CD14-positive monocyte (primary cell): ENCODE results near the gene CLRN3. TPM values are rescaled to one million over a fixed set of nuclear protein-coding genes. Genes with fewer than 3 reads are reported as not detected.
A peak's percentile ranks its signal among the peaks of the same experiment; 100 is the strongest.

Source experiments
- DNase-seq, 3 donors: peaks; one replicate each; pipeline ENCODE4 v3.0.0-alpha.2; 2011 to 2022
- H2AFZ ChIP-seq: 2 replicates; pipeline ENCODE4 v1.6.0; 2012; ENCODE audit warnings: mild to moderate bottlenecking, low read depth, low read length, inconsistent platforms; ENCODE audit not compliant: insufficient read depth, poor library complexity, severe bottlenecking
- H3K27ac ChIP-seq, 2 donors: 1 replicate in 1 of 2; 2 replicates in 1 of 2; pipeline ENCODE4 v1.5.1; 2012 to 2013; ENCODE audit warnings: low read length in 2 of 2, control low read depth in 1 of 2, inconsistent platforms in 1 of 2, low read depth in 1 of 2, mild to moderate bottlenecking in 1 of 2
- H3K27me3 ChIP-seq, 2 donors: one replicate each; pipeline versions ENCODE4 v1.6.0 to v1.6.1; 2011 to 2013; ENCODE audit warnings: low read length in 2 of 2; ENCODE audit not compliant: control insufficient read depth in 2 of 2, insufficient read depth in 2 of 2
- H3K36me3 ChIP-seq, 2 donors: replicated peaks in 1 of 2; 1 replicate in 1 of 2; 2 replicates in 1 of 2; pipeline versions ENCODE4 v1.5.1 to v1.6.1; 2012 to 2013; ENCODE audit warnings: low read length in 2 of 2, control low read depth in 1 of 2, inconsistent platforms in 1 of 2, mild to moderate bottlenecking in 1 of 2; ENCODE audit not compliant: insufficient read depth in 2 of 2, control insufficient read depth in 1 of 2
- H3K4me1 ChIP-seq, 2 donors: 1 replicate in 1 of 2; 2 replicates in 1 of 2; pipeline versions ENCODE4 v1.5.1 to v1.6.1; 2012 to 2013; ENCODE audit warnings: low read length in 2 of 2, control low read depth in 1 of 2, inconsistent platforms in 1 of 2, mild to moderate bottlenecking in 1 of 2, moderate library complexity in 1 of 2; ENCODE audit not compliant: insufficient read depth in 2 of 2, control insufficient read depth in 1 of 2
- H3K4me2 ChIP-seq: replicated peaks from 2 replicates; pipeline ENCODE3; 2012; ENCODE audit warnings: low read length, moderate library complexity, mild to moderate bottlenecking; ENCODE audit not compliant: poor library complexity, severe bottlenecking; ENCODE audit errors: extremely low read depth
- H3K4me3 ChIP-seq, 3 experiments: fragments of 200-600 bp in 1 of 3; sonication (generic) in 1 of 3; replicated peaks in 1 of 3; 1 replicate in 2 of 3; 2 replicates in 1 of 3; pipeline ENCODE4 v1.5.1; 2011 to 2013; ENCODE audit warnings: low read length in 3 of 3, mild to moderate bottlenecking in 3 of 3, control low read depth in 2 of 3, low read depth in 2 of 3, inconsistent platforms in 1 of 3, moderate library complexity in 1 of 3
- H3K79me2 ChIP-seq: 2 replicates; pipeline ENCODE4 v1.6.0; 2012; ENCODE audit warnings: mild to moderate bottlenecking, control low read depth, inconsistent platforms, low read length, moderate library complexity; ENCODE audit not compliant: insufficient read depth
- H3K9ac ChIP-seq: 2 replicates; pipeline ENCODE4 v1.6.0; 2017; ENCODE audit warnings: low read length, mild to moderate bottlenecking; ENCODE audit not compliant: insufficient read depth, poor library complexity, severe bottlenecking
- H3K9me3 ChIP-seq, 2 donors: replicated peaks in 1 of 2; 1 replicate in 1 of 2; 2 replicates in 1 of 2; pipeline versions ENCODE4 v1.5.1 to v1.6.1; 2012 to 2013; ENCODE audit warnings: low read length in 2 of 2, control low read depth in 1 of 2; ENCODE audit not compliant: control insufficient read depth in 1 of 2, insufficient read depth in 1 of 2
- H4K20me1 ChIP-seq: 2 replicates; pipeline ENCODE4 v1.6.0; 2012; ENCODE audit warnings: mild to moderate bottlenecking, low read length, control low read depth, moderate library complexity; ENCODE audit not compliant: insufficient read depth
- H3K27ac Mint-ChIP-seq, 7 donors: one replicate each; pipeline ENCODE4 v1.8.0; 2020; ENCODE audit warnings: mild to moderate bottlenecking in 7 of 7, mixed read lengths in 7 of 7, moderate library complexity in 6 of 7, inconsistent platforms in 2 of 7
- H3K27me3 Mint-ChIP-seq, 3 donors: one replicate each; pipeline ENCODE4 v1.8.0; 2021 to 2022; ENCODE audit warnings: low read depth in 3 of 3, mild to moderate bottlenecking in 3 of 3, mixed read lengths in 3 of 3, moderate library complexity in 3 of 3, inconsistent platforms in 1 of 3
- H3K36me3 Mint-ChIP-seq, 2 donors: one replicate each; pipeline ENCODE4 v1.8.0; 2020; ENCODE audit warnings: mixed read lengths in 2 of 2, inconsistent platforms in 1 of 2, mild to moderate bottlenecking in 1 of 2
- H3K4me1 Mint-ChIP-seq: one replicate; pipeline ENCODE4 v1.8.0; 2020; ENCODE audit warnings: mild to moderate bottlenecking, mixed read lengths
- H3K4me3 Mint-ChIP-seq, 2 donors: one replicate each; pipeline ENCODE4 v1.8.0; 2020; ENCODE audit warnings: mild to moderate bottlenecking in 2 of 2, mixed read lengths in 2 of 2, moderate library complexity in 1 of 2
- H3K9me3 Mint-ChIP-seq, 7 donors: one replicate each; pipeline ENCODE4 v1.8.0; 2020 to 2022; ENCODE audit warnings: mixed read lengths in 7 of 7, mild to moderate bottlenecking in 6 of 7, moderate library complexity in 6 of 7, inconsistent platforms in 2 of 7
- CTCF ChIP-seq: fragments of 200-600 bp; IDR thresholded peaks from one replicate; pipeline ENCODE4 v1.8.0; 2022; ENCODE audit warnings: antibody characterized with exemption, mild to moderate bottlenecking
- WGBS: methylation state at CpG from one replicate; pipeline ENCODE4 v1.1.5; 2013; ENCODE audit warnings: missing lambda C conversion rate; ENCODE audit not compliant: insufficient coverage; 5-methylcytosine and 5-hydroxymethylcytosine counted together
- intact Hi-C, 2 donors: fragments of 100-400 bp; cut with micrococcal nuclease; formaldehyde crosslinking; loops; one replicate each; pipeline versions ENCODE4 v1.15.0 to v1.15.1; 2023
- polyA plus RNA-seq, 3 donors: library from polyadenylated mRNA; depleted of rRNA in 1 of 3; unstranded in 2 of 3; stranded (reverse) in 1 of 3; fragments of 300-500 nt in 2 of 3; fragments of >200 nt in 1 of 3; fragmentation: Illumina TruSeq in 2 of 3; gene quantifications; 1 replicate in 2 of 3; 2 replicates in 1 of 3; pipeline ENCODE4 v1.2.3, GENCODE V29; 2012 to 2021

The CLRN3 gene
- polyA plus RNA-seq, 3 donors, result 0.16 TPM; not detected in 2

DNA sequence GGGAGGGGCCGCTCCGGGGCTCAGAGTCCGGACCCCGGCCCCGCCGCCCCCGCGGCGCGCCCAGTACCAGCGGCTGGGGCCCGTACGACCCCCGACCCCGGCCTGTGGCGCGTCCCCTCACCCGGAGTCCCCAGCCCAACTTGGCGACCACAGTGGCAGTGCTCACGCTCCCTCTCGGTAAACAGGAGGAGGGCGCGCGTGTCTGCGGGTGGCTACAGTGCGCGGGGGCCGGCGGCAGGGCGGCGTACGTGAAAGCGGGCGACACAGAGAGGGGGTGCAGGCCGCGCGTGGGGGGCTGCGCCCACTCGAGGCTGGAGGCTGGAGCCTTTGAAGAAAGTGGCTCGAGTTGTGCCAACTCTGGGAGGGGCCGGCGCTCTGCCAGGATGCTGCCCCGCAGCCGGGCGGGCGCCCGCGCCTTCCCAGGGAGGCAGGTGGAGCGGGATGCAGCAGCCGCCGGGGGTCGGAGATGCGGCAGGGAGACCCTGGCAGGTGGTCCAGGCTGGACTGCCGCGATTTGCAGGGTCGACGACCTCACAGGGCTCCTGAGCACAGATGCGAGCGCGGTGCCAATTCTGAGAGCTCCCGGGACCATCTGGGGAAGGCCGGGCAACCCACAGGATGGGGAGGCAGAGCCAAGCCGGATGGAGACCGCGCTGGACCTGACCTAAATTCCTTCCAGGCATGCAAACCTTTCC lies 14.8 kb upstream of the CLRN3 start:
- Histone ChIP-seq H3K79me2 (peaks cover 53% of the 10 kb centered on the region), H3K36me3 (peaks cover 0 to 8% of the 10 kb centered on the region in 2 donors), H3K4me3 (peak overlapping the region; percentile 63 to 88 (median 79)), H3K4me2 (peak overlapping the region; percentile 97), H3K9me3 (no peaks in the 10 kb centered on the region), H4K20me1 (peaks cover 45% of the 10 kb centered on the region), H2AFZ (peak overlapping the region; percentile 91), H3K9ac (peak overlapping the region; percentile 83), H3K4me1 (peaks cover 35 to 41% of the 10 kb centered on the region in 2 donors), H3K27me3 (no peaks in the 10 kb centered on the region), H3K27ac (peak overlapping the region in 1 of 2 donors; percentile 69)
- DNase-seq, result peak in 1 of 3 donors; percentile 30
- TF ChIP-seq CTCF, result no peak
- intact Hi-C loops, result loop anchor here (1.0 to 10.0 kb wide), 5 partner anchors 85 to 247 kb away; no protein-coding TSS in a partner anchor
- Mint-ChIP-seq H3K27me3 (peaks cover 0 to 5% (median 4%) of the 10 kb centered on the region in 3 donors), H3K4me1 (peaks cover 54% of the 10 kb centered on the region), H3K9me3 (no peaks in the 10 kb centered on the region), H3K36me3 (peaks cover 19 to 28% of the 10 kb centered on the region in 2 donors), H3K4me3 (peak overlapping the region; percentile 81 to 90), H3K27ac (peak overlapping the region in 5 of 7 donors; percentile 5 to 77 (median 36))
- WGBS, result under 1% methylated on average over 62 of the region's 65 CpGs

DNA sequence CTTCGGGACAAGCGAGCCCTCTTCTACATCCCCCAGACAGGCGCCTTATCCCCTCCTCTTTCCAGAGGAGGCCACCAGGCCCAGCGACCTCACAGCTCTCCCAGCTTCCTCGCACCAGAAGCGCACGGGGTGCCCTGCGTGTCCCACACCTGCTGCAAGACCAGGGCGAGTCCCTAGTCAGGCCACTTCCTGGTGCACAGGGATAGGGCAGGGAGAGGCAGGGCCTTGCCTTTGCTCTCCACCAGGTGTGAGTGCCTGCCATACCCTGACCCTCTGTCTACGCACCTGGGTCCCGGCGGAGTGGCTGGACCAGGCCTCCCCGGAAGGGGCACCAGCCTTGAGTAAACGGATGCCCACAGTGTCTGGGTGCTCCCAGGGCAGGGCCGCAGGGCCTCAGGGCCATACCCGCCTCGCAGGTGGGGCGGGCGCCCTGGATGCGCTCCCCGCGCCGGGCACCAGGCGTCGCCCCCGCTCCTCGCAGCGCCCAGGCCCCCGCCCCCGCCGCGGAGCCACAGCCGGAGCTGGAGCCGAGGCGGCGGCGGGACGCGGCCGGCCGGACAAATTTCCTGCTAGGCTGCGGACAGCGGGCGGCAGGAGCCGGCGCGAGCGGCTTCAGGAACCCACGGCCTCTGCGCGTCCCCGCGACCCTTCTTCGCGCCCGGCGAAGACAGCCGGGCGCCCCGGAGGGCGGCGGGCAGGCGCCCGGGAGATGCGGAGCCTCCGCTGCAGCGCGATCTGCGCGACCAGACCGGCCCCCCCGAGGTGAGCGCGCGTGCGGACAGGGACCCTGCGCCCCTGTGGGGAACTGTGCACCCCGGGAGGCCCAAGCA lies 14.0 kb upstream of the CLRN3 start, which contains the start of gene PTPRE:
TSS of gene PTPRE (plus strand) at position 556 of the 830 bp plus-strand sequence. CDS start 133,779 bp downstream, outside the sequence.
- peak within 1 kb of the TSS; percentile 97 for H3K4me2 ChIP-seq
- peak within 1 kb of the TSS in 1 of 2 donors; percentile 69 for H3K27ac ChIP-seq

More for the DNA sequence above, 14.0 kb upstream of the CLRN3 start, which contains the start of gene PTPRE:
- peak; percentile 65 to 78 (median 78) for DNase-seq
- Mint-ChIP-seq H3K27ac (peak within 1 kb of the TSS in 6 of 7 donors; percentile 5 to 77 (median 50)), H3K27me3 (peaks cover 0 to 5% (median 4%) of the 10 kb centered on the region in 3 donors), H3K4me1 (peaks cover 51% of the 10 kb centered on the region), H3K4me3 (peak within 1 kb of the TSS; percentile 81 to 90), H3K36me3 (peaks cover 19 to 24% of the 10 kb centered on the region in 2 donors), H3K9me3 (peaks cover 0 to 1% (median 0%) of the 10 kb centered on the region in 7 donors)
- H2AFZ ChIP-seq, result peak within 1 kb of the TSS; percentile 91
- peak; percentile 92 for TF ChIP-seq CTCF
- no peaks in the 10 kb centered on the region for H3K27me3 ChIP-seq
- H4K20me1 ChIP-seq, result peaks cover 37% of the 10 kb centered on the region
- peaks cover 45% of the 10 kb centered on the region for H3K79me2 ChIP-seq
- intact Hi-C loops, result loop anchor here (1.0 to 10.0 kb wide), 5 partner anchors 86 to 248 kb away; no protein-coding TSS in a partner anchor
- H3K9ac ChIP-seq, result peak within 1 kb of the TSS; percentile 83
- no peaks in the 10 kb centered on the region for H3K9me3 ChIP-seq
- H3K36me3 ChIP-seq, result peaks cover 0 to 7% of the 10 kb centered on the region in 2 donors
- peaks cover 35 to 41% of the 10 kb centered on the region in 2 donors for H3K4me1 ChIP-seq
- WGBS, result 8% methylated on average over 78 of the region's 78 CpGs
- H3K4me3 ChIP-seq, result peak within 1 kb of the TSS; percentile 63 to 88 (median 79)
